Heart left ventricle (tissue), 16 donors: ENCODE data around the gene DNAH3. TPM values are rescaled to one million over a fixed set of nuclear protein-coding genes. Genes with fewer than 3 reads are reported as not detected.
A peak's percentile ranks its signal among the peaks of the same experiment; 100 is the strongest.

Experiments used
- ATAC-seq, 4 donors: fragments of 200-7000 bp; cut with Tn5 transposase; one replicate each; pipeline ENCODE4 v1.9.1; 2020 to 2022; ENCODE audit warnings: moderate library complexity in 4 of 4, mild to moderate bottlenecking in 3 of 4, moderate number of reproducible peaks in 1 of 4
- DNase-seq, 5 donors: peaks; one replicate each; pipeline ENCODE4 v3.0.0-alpha.2; 2020
- H3K27ac ChIP-seq, 12 donors: fragments of 200-600 bp; sonication (generic) in 4 of 12; one replicate each; pipeline versions ENCODE4 v1.5.0 to v1.8.0; 2016 to 2022; ENCODE audit warnings: mild to moderate bottlenecking in 2 of 12
- H3K27me3 ChIP-seq, 9 donors: fragments of 200-600 bp; sonication (generic) in 2 of 9; one replicate each; pipeline versions ENCODE4 v1.5.1 to v1.8.0; 2016 to 2022; ENCODE audit warnings: mild to moderate bottlenecking in 3 of 9
- H3K36me3 ChIP-seq, 9 donors: fragments of 200-600 bp; sonication (generic) in 2 of 9; one replicate each; pipeline versions ENCODE4 v1.5.0 to v1.8.0; 2018 to 2022; ENCODE audit warnings: mild to moderate bottlenecking in 2 of 9
- H3K4me1 ChIP-seq, 12 donors: fragments of 200-600 bp; sonication (generic) in 4 of 12; one replicate each; pipeline versions ENCODE4 v1.5.0 to v1.8.0; 2016 to 2022; ENCODE audit warnings: mild to moderate bottlenecking in 3 of 12
- H3K4me3 ChIP-seq, 12 donors: fragments of 200-600 bp; sonication (generic) in 4 of 12; one replicate each; pipeline versions ENCODE4 v1.5.0 to v1.8.0; 2017 to 2022; ENCODE audit warnings: mild to moderate bottlenecking in 9 of 12, moderate library complexity in 4 of 12
- H3K9me3 ChIP-seq, 12 donors: fragments of 200-600 bp; sonication (generic) in 4 of 12; one replicate each; pipeline versions ENCODE4 v1.5.0 to v1.8.0; 2016 to 2022; ENCODE audit warnings: mild to moderate bottlenecking in 1 of 12
- CTCF ChIP-seq, 12 donors: fragments of 200-600 bp; sonication (generic) in 4 of 12; IDR thresholded peaks; one replicate each; pipeline versions ENCODE4 v1.5.0 to v1.8.0; 2018 to 2022; ENCODE audit warnings: antibody characterized with exemption in 12 of 12, mild to moderate bottlenecking in 5 of 12
- POLR2A ChIP-seq, 2 donors: fragments of 450-650 bp; IDR thresholded peaks; one replicate each; pipeline ENCODE4 v1.6.1; 2017; ENCODE audit warnings: antibody characterized with exemption in 2 of 2, mild to moderate bottlenecking in 2 of 2, moderate library complexity in 2 of 2
- WGBS, 4 donors: extraction: QIAGEN DNeasy Blood & Tissue Kit in 2 of 4; methylation state at CpG; one replicate each; pipeline versions ENCODE4 v1.1.5 to v1.1.7; 2013 to 2018; 5-methylcytosine and 5-hydroxymethylcytosine counted together
- intact Hi-C, 10 donors: fragments of 100-400 bp; cut with DNase I; formaldehyde crosslinking; loops; one replicate each; pipeline versions ENCODE4 v1.11.1 to v1.14.2; 2022
- polyA plus RNA-seq, 2 donors: library from polyadenylated mRNA; stranded (reverse); fragments of 200-250 nt; gene quantifications; one replicate each; pipeline ENCODE4 v1.2.3, GENCODE V29; 2013
- total RNA-seq, 9 donors: library from RNA; depleted of rRNA in 2 of 9; stranded (reverse); fragments of >200 nt in 2 of 9; fragmentation: NEBNext Ultra II Directional in 3 of 9; extraction: Animal tissue kit (Norgen Biotek cat#: 25700) in 3 of 9; gene quantifications; one replicate each; pipeline versions ENCODE4 v1.1.0 to v1.2.4, GENCODE V29; 2016 to 2023
- donor health status: ischemic (EF 13 %, LVEDD 7.1; RV severe dilation, severe dysfunction).
- donor health status: healthy with polysubstance abuse.
- donor health status: DM: no; HTN: yes; CAD: no.
- donor health status: DM: no; HTN: no; CAD: no.
- donor health status: ischemic (EF 25% LVEDD 6.9; RV normal size, moderate dysfunction).
- donor health status: ischemic (EF 25% LVEDD 5.7; RV mildly dilated, moderate dysfunction).
- donor health status: healthy.
- donor health status: DM: yes; HTN: yes; CAD: no.
- donor health status: ischemic (EF 35%, LVEDD 5.7; RV mildly dilated, moderate dysfunction).
- donor health status: nonischemic (EF 11% LVEDD 7.7; RV severe dilation, severe dysfunction).
- donor health status: DM: yes; HTN: yes; CAD: no.
- donor health status: PGD.
- donor health status: ischemic (EF 29% LVEDD 5.4; RV normal size, mild dysfunction).
- donor health status: nonischemic (EF 23%, LVEDD 6.1; RV moderate dilation, normal function).

Gene DNAH3
- total and polyA plus RNA-seq, 11 donors: 0.01 to 2.0 (median 0.87) TPM

- 17 to 21% (median 19%) methylated on average over 7 of the region's 7 CpGs for WGBS, 4 donors
- TF ChIP-seq POLR2A (IDR thresholded peaks at IDR 0.05) (no peak), CTCF (IDR thresholded peaks at IDR 0.05) (no peak)
- intact Hi-C loops: loop anchor here in 1 of 10 donors (10.0 kb wide), 1 partner anchor 1032 kb away; no protein-coding TSS in a partner anchor
- Histone ChIP-seq H3K9me3 (no peaks in the 10 kb centered on the region), H3K36me3 (peaks cover 0 to 56% (median 41%) of the 10 kb centered on the region in 9 donors), H3K27me3 (no peaks in the 10 kb centered on the region), H3K27ac (peak overlapping the region; percentile 6 to 94 (median 71)), H3K4me1 (peaks cover 16 to 64% (median 46%) of the 10 kb centered on the region in 12 donors), H3K4me3 (peak overlapping the region in 6 of 12 donors; percentile 1 to 40 (median 13))
- DNase-seq (peak; percentile 62 to 88 (median 72)), ATAC-seq (peak in 2 of 4 donors; percentile 11 to 25)
Observed at GRCh38 chr16:21162661-21163151, 12.1 kb upstream of the DNAH3 start.

- Histone ChIP-seq H3K36me3 (peaks cover 0 to 44% (median 29%) of the 10 kb centered on the region in 9 donors), H3K9me3 (no peaks in the 10 kb centered on the region), H3K27me3 (no peaks in the 10 kb centered on the region), H3K4me3 (peak overlapping the region in 9 of 12 donors; percentile 5 to 95 (median 88)), H3K27ac (peak overlapping the region in 11 of 12 donors; percentile 43 to 94 (median 88)), H3K4me1 (peaks cover 20 to 72% (median 47%) of the 10 kb centered on the region in 12 donors)
- ATAC-seq: peak; percentile 14 to 35 (median 20)
- TF ChIP-seq CTCF (IDR thresholded peaks at IDR 0.05) (no peak), POLR2A (IDR thresholded peaks at IDR 0.05) (peak in 1 of 2 donors; percentile 46)
- DNase-seq: peak in 1 of 5 donors; percentile 40
- WGBS, 4 donors: 40 to 52% (median 48%) methylated on average over 2 of the region's 2 CpGs
- intact Hi-C loops: loop anchor here in 1 of 10 donors (10.0 kb wide), 1 partner anchor 1034 kb away; no protein-coding TSS in a partner anchor
Observed at GRCh38 chr16:21161211-21161610, 10.6 kb upstream of the DNAH3 start.

DNA sequence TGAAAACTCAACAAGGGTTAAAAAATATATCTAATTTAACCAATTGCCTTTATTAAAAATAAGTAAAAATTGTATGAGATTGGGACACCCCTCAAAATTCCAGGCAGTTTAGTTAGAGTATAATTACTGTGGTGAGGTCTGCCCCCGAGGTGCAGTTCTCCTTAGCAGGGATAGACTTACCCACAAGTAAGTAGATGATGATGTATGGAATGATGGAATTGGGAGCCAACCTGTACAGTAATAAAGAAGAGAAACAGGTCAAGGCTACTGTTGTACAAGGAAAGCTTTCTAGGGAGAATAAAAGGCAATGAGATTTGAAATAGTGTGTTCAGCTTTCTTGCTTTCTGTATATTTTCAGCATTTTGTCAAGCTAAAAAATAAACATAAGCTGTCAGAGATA, 9.6 kb upstream of the DNAH3 start:
- intact Hi-C loops: loop anchor here in 1 of 10 donors (10.0 kb wide), 1 partner anchor 1035 kb away; no protein-coding TSS in a partner anchor
- Histone ChIP-seq H3K9me3 (no peaks in the 10 kb centered on the region), H3K27me3 (no peaks in the 10 kb centered on the region), H3K4me1 (peaks cover 20 to 72% (median 47%) of the 10 kb centered on the region in 12 donors), H3K4me3 (peak overlapping the region in 11 of 12 donors; percentile 74 to 95 (median 88)), H3K36me3 (peaks cover 0 to 35% (median 20%) of the 10 kb centered on the region in 9 donors), H3K27ac (peak overlapping the region in 11 of 12 donors; percentile 77 to 94 (median 88))
- 33 to 51% (median 46%) methylated on average over 1 of the region's 1 CpG for WGBS, 4 donors
- ATAC-seq (no peak), DNase-seq (no peak)
- TF ChIP-seq POLR2A (IDR thresholded peaks at IDR 0.05) (no peak), CTCF (IDR thresholded peaks at IDR 0.05) (no peak)

- Histone ChIP-seq H3K9me3 (no peaks in the 10 kb centered on the region), H3K27ac (peak overlapping the region; percentile 72 to 94 (median 88)), H3K27me3 (no peaks in the 10 kb centered on the region), H3K4me1 (peaks cover 20 to 67% (median 46%) of the 10 kb centered on the region in 12 donors), H3K36me3 (peaks cover 0 to 32% (median 12%) of the 10 kb centered on the region in 9 donors), H3K4me3 (peak overlapping the region; percentile 74 to 95 (median 88))
- TF ChIP-seq CTCF (IDR thresholded peaks at IDR 0.05): no peak
- no peak for TF ChIP-seq POLR2A (IDR thresholded peaks at IDR 0.05)
- 1 to 17% (median 4%) methylated on average over 22 to 27 of the region's 27 CpGs for WGBS, 4 donors
- peak; percentile 43 to 68 (median 53) for DNase-seq
- peak; percentile 18 to 59 (median 40) for ATAC-seq
- intact Hi-C loops: loop anchor here in 8 of 10 donors (1.0 to 10.0 kb wide), 11 partner anchors 12 to 1165 kb away; partner anchors contain the start of genes CRYM (in 1 of the 8) and UQCRC2 (in 1 of the 8)
Observed at GRCh38 chr16:21159281-21159951, 8.8 kb upstream of the DNAH3 start.
